Stimulated activated CD4-positive, alpha-beta T cell treated with anti-CD3 and anti-CD28 coated beads, Interleukin-15, amount 100 ng/mL, for 24 hours (primary cell): ENCODE measurements around the gene C19orf44.
"Not testable (repeated sequence)": the region's sequence is repeated elsewhere in the genome, so short reads cannot be mapped to it uniquely, and the experiment has no call there.

ENCODE experiments used
- DNase-seq: peaks from one replicate; pipeline ENCODE4 v3.0.0-alpha.2; 2020

C19orf44 gene

DNA sequence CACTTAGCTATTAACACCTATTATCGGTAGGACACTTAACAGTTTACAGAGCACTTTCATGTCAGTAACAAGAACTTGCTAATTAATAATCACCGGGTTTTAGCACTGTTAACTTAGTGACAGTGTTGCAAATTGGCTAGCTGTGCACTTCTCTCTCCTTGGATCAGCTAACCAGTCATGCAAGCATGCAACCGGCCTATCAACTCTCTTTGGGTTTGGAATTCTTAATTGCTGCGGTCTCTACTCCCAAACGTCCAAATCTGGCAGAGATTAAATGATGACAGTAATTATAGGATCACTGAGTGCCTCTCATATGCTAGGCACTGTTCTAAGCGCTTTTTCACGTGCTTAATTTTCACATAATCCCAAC lies 25.7 kb upstream of the C19orf44 start:
- no peak for DNase-seq

DNA sequence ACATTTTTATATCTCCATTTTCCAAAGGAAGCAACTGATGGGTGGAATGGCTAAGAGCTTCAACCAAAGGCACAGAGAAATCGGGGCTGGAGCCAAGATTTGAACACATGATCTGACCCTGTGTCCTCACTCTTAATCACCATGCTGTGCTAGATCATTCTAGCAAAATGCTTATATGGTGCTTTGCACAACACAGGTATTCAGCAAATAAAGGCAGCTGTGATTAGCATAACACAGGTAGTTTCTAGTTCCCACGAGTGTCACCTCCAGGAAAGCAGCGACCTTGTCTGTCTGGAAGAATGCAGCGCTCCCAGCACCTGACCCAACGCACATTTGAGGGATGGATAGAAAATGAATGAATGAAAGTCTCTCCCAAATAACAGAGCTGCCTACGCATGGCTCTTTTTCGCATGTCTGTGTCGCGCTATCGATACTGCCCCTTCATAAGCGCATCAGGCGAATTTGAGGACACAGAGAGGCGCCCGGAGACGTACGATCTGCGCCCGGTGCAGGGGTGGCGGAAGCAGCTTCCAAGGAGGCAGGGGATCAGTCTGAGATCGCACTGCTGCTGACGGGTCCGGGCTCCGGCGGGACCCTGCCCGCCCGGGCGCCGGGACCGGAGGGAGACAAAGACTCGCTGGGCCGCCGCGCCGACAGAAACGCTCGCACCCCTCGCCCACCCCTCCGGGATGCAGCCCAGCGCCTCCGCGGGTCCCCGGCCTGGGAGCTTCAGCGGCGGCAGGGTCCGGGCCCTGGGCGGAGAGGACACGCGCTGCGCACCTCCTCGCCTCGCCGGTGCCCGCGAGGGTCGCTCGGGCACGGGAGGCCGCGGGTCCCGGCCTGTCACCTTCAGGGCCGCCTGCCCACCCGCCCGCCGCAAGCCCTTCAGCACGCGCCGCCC lies 25.0 kb upstream of the C19orf44 start:
- peak; percentile 45 for DNase-seq

DNA sequence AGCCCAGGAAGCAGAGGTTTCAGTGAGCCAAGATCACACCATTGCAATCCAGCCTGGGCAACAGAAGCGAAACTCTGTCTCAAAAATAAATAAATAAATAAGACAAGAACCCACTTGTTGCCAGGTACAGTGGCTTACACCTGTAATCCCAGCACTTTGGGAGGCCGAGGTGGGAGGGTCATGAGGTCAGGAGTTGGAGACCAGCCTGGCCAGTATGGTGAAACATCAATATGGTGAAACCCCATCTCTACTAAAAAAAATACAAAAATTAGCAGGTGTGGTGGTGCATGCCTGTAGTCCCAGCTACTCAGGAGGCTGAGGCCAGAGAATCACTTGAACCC lies 23.7 kb upstream of the C19orf44 start:
- DNase-seq: not testable (repeated sequence)

DNA sequence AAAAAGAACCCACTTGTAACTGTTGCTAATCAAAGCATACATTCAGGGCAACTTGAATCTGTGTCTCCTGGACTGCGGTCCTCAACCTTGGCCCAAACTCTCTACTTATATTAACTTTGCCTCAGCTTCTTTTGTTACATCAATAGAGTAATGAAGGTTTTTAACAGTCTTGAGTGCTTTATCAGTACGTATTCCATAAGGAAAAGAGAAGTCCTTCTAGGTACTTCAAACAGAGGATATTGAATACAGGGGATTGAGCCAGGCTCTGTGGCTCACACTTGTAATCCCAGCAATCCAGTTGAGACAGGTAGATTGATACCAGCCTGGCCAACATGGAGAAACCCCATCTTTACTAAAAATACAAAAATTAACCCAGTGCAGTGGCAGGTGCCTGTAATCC lies 23.2 kb upstream of the C19orf44 start:
- DNase-seq: no peak

DNA sequence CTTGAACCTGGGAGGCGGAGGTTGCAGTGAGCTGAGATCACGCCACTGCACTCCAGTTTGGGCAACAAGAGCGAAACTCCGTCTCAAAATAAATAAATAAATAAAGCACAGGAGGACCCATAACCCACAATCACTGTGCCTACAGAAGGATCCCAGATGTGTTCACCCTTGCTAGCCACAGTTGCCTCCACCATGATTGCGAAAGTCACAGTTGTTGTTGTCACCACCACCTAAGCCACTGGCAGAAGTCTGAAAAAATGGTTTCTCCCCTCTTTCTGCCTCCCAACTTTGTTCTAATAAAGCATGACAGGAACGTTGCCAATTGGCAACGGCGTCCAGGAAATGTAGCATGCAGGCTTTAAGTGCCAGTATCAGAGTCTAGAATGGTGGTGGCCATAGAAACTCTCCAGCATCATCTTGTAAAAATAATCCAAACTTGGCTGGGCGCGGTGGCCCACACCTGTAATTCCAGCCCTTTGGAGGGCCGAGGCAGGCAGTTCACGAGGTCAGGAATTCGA lies 22.3 kb upstream of the C19orf44 start:
- DNase-seq: no peak

DNA sequence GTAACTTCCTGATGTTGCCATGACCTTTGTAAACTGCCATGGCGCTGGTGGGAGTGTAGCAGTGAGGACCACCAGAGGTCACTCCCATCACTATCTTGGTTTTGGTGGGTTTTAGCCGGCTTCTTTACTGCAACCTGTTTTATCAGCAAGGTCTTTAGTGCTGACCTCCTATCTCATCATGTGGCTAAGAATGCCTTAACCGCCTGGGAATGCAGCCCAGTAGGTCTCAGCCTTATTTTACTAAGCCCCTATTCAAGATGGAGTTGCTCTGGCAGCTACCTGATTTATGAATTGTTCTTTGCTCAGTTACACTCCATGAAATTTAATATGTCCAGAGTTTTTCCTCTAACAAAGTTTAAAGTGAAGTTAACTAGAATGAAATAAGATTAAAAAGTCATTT lies 19.8 kb upstream of the C19orf44 start:
- DNase-seq: no peak

DNA sequence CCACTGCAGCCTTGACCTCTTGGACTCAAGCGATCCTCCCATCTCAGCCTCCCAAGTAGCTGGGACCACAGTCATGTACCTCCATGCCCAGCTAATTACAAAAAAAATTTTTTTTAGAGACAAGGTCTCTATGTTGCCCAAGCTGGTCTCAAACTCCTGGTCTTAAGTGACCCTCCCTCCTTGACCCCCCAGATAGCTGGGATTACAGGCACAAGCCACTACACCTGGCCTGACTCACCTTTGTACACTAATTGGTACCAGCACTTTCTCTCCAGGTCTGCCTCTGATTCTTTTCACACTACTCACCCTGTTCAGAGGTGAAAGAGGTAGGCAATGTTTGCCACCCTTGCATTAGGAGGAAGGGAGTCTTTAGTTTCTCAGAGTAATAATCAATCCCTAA lies 18.9 kb upstream of the C19orf44 start:
- no peak for DNase-seq

DNA sequence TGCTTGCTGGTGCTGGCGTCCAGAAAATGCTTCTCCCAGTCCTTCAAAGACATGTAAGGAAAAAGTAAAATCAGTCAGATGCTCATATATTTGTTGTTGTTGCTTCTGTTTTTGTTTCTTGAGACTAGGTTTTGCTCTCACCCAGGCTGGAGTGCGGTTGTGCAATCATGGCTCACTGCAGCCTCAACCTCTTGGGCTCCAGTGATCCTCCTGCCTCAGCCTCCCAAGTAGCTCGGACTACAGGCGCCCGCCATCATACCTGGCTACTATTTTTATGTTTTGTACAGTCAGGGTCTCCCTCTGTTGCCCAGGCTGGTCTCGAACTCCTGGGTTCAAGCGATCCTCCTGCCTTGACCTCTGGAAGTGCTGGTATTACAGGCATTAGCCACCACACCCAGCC lies 13.4 kb upstream of the C19orf44 start:
- no peak for DNase-seq

DNA sequence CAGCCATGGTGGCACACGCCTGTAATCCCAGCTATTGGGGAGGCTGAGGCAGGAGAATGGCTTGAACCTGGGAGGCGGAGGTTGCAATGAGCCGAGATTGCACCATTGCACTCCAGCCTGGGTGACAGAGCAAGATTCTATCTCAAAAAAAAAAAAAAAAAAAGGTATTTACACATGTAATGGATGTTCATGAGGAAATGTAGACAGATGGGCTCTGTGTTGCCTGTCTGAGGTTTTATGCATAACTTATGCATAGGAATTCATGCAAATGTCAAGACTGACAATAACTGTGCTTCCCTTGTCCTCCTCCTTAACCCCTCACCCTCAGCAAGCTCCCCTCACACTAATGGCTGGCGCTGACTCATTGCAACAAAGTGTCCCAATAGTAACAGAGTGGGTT lies 9.7 kb upstream of the C19orf44 start:
- DNase-seq: not testable (repeated sequence)

DNA sequence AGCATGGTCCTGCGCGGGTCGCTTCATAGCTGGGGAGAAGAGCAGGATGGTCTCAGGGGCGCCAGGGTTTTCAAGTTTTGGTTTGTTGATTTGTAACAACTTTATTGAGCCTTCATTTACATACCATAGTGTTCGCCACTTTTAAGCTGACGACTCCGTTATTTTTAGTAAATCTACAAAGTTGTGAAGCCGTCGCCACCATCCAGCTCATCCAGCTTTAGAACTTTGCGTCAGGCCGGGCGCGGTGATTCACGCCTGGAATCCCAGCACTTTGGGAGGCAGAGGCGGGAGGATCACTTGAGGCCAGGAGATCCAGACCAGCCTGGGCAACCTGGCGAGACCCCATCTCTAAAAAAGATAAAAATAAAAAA lies 404 bp downstream of the C19orf44 start:
- DNase-seq: no peak

DNA sequence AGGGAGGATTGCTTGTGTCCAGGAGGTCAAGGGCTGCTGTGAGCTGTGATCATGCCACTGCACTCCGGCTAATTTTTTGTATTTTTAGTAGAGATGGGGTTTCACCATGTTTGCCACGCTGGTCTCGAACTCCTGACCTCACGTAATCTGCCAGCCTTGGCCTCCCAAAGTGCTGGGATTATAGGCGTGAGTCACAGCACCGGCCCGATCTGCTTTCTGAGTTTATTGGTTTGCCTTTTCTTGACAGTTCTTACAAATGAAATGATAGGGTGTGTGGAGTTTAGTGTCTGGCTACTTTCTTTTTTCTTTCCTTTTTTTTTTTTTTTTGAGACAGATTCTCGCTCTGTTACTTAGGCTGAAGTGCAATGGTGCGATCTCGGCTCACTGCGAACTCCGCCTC lies 848 bp downstream of the C19orf44 start:
- DNase-seq: no peak

DNA sequence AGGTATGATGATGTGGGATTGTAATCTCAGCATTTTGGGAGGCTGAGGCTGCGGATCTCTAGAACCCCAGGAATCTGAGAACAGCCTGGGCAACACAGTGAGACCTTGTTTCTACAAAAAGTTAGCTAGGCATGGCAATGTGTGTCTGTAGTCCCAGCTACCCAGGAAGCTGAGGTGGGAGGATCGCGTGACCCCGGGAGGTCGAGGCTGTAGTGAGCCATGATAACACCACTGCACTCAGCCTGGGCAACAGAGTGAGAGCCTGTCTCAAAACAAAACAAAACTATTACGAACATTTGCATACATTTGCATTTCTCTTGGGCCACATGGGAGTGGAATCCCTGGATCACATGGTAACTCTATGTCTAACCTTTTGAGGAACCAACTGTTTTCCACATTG lies 1.6 kb downstream of the C19orf44 start:
- DNase-seq: no peak

DNA sequence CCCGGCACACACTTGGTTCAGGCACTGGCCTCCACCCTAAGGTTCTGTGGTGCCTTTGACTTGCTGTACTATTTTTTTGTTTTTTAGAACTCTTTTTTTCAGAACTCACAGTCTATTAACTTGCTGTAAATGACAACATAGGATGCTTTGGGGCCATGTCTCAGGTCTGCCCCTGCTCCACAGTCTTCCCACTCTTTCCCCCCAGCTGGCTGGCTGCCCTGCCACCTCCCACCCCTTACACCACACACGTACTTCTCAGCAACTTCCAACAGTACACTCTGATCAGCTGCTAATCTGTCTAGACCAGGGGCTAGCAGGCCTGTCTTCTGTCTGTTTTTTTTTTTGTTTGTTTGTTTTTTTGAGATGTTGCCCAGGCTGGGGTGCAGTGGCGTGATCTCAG lies 8.1 kb downstream of the C19orf44 start:
- DNase-seq: no peak

DNA sequence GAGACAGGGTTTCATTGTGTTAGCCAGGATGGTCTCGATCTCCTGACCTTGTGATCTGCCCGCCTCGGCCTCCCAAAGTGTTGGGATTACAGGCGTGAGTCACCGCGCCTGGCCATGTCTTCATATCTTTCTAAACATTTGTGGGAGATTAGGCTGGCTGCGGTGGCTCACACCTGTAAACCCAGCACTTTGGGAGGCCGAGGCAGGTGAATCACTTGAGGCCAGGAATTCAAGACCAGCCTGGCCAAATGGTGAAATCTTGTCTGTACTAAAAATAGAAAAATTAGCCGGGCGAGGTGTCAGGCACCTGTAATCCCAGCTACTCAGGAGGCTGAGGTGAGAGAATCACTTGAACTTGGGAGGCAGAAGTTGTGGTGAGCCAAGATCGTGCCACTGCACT lies 10.0 kb downstream of the C19orf44 start:
- DNase-seq: not testable (repeated sequence)

DNA sequence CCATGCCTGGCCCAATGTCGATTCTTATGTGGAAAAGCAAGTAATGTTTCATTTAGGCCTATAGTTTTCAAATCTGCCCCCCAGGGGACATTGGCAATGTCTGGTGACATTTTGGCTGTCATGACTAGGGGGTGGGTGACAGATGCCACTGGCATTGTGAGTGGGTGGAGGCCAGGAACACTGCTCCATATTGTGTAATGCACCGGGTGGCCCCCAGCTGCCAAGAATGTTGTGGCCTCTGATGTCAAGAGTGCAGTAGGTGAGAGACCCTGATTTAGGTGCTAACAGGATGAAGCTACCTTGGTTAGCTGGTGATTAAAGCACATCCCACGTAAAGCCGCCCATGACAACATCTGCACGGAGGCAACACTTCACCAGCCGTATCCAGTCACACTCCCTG lies 10.8 kb downstream of the C19orf44 start:
- no peak for DNase-seq

DNA sequence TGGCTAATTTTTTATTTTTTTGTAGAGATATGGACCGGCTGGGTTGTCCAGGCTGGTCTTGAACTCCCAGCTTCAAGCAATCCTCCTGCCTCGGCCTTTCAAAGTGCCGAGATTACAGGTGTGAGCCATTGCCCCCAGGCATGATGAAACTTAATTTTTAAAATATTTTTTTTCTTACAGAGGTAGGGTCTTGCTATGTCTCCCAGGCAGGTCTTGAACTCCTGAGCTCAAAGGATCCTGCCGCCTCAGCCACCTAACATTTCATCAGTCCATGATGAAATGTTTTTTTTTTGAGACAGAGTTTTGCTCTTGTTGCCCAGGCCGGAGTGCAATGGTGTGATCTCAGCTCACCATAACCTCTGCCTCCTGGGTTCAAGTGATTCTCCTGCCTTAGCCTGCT lies 12.4 kb downstream of the C19orf44 start:
- no peak for DNase-seq

DNA sequence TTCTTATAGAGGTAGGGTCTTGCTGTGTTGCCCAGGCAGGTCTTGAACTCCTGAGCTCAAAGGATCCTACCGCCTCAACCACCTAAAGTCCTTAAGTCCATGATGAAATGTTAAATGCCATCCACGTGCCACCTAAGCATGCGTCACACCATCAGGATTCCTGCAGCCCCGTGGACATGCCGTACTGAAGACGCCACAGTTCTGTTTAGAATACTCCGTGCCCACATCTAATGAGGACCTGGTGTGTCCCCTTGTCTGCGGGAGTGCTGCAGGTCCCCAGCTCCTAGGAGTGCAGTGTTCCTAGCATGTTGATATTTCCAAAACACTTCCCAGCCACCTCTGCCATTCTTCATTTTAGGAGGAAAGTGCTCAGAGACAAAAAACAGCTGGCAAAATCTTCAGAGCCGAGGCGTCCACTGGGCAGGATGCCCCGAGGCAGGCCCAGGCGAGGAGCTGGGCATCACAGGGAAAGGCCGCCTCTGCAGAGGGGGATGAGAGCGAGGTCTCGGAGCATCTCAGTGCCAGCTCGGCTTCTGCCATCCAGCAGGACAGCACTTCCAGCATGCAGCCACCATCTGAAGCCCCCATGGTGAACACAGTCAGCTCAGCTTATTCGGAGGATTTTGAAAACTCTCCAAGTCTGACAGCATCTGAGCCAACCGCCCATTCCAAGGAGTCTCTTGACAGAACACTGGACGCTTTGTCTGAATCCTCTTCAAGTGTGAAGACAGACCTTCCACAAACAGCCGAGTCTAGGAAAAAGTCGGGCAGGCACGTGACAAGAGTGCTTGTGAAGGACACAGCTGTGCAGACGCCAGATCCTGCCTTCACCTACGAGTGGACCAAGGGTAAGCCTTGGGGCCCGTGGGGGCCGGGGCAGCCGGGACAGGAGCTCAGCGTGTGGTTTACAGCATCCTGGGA lies 13.2 kb downstream of the C19orf44 start:
- DNase-seq: no peak

DNA sequence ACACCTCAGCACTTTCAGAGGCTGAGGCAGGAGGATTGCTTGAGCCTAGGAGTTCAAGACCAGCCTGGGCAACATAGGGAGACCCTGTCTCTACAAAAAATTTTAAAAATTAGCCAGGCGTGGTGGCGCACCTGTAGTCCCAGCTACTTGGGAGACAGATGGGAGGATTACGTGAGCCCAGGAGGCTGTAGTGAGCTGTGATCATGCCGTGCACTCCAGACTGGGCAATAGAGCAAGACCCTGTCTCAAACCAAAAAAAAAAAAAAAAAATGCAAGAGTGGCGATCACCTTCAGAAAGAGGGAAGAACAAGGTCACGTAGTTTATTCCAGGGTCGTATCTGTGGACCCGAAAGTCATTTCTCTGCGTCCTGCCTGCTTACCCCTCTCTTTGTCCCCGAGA lies 16.4 kb downstream of the C19orf44 start:
- DNase-seq: not testable (repeated sequence)

DNA sequence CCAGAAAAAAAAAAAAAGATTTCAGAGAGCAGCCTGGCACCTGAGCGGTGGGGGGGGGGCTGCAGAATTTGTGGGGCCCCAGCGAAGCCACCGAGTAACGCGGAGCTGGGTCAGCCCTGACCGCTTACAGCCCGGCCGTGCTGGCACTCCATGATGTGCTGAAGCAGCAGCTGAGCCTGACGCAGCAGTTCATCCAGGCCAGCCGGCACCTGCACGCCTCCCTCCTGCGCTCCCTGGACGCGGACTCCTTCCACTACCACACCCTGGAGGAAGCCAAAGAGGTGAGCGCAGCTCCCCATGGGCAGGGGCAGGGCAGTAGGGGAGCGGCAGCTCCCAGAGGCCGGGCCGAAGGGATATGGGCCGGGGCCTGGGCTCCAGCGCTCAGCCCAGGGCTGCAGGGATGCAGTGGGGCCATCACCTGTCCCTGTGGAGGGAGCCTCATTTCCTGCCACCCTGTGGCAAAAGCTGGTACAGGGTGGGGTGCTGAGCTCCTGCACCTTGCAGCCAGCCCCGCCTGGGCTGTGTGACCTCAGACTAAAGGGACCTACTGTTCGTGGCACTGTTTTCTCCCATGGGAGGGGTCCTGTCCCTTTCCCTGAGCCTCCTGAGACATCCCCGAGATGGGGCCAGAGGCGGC lies 18.3 kb downstream of the C19orf44 start:
- no peak for DNase-seq

DNA sequence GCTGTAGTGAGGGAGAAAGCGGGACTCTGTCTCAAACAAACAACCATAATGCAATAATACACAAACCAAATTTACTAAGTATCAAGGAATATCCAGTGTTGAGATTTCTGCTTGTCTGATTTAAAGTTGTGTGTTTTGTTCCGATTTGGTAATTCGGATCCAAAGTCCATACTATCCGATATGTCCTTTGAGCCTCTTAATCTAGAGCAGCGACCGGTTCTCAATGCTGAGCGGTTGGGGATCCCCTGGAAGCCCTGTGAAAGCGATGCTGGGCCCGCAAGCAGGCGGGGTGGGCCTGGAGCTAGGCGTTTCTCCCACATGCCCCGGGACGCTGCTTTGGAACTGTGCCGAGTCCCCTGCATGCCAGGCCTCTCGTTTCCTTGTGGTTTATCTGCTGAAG lies 20.2 kb downstream of the C19orf44 start:
- no peak for DNase-seq

DNA sequence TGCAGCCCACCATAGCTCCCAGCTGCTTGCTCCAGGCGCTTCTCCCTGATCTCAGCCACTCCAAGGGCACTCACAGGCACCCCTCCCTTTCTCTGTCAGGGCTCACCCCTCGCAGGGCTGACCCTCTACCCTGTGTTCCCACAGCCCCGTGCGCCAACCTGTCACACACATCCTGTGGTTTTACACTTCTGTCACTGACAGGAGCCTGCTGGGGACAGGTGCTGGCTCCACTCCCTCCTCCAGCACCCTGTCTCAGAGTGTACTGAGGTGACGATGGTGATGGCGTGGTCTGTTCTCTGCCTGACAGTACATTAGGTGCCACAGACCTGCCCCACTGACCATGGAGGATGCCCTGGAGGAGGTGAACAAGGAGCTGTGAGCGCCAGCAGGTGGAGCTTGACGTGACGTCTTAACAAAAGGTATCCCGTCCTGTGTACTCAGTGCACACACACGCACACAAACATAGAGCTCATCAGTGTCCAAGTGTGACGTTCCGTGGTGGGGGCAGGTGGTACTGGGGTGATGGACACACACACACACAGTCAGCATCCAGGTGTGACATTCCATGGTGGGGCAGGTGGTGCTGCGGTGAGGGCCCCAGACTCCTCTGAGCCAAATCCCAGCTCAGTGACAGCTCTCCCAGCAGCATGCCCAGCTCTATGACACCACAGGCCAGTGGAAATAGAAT lies 20.9 kb downstream of the C19orf44 start:
- no peak for DNase-seq

DNA sequence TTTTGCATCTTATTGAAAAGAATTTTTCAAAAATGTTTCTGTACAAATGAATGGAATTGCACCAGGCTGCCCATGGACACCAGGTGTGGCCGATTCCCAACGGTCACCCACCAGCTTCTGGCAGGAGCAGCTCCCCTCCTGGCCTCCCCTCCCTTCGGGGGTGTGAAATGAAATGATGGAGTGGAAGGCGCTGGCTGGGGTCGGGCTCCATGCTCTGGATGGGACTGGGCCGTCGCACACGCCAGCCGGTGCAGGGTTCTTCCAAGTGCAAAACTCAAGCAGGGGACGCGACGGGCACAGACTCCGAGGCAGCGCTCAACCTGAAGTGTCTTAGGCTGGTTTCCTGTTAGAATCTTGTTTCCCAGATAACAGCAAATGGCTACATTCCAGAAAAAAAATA lies 21.9 kb downstream of the C19orf44 start:
- DNase-seq: no peak
